DMS53 treated with DMSO at 0.1 percent for 48 hours (cell line): Measurements from ENCODE around the gene WTIP.
"Not testable (repeated sequence)": the region's sequence is repeated elsewhere in the genome, so short reads cannot be mapped to it uniquely, and the experiment has no call there.

Source experiments
- DNase-seq: peaks from one replicate; lab custom pipeline; 2025; ENCODE audit not compliant: unreplicated experiment; lab: John Stamatoyannopoulos, UW

WTIP gene

DNA sequence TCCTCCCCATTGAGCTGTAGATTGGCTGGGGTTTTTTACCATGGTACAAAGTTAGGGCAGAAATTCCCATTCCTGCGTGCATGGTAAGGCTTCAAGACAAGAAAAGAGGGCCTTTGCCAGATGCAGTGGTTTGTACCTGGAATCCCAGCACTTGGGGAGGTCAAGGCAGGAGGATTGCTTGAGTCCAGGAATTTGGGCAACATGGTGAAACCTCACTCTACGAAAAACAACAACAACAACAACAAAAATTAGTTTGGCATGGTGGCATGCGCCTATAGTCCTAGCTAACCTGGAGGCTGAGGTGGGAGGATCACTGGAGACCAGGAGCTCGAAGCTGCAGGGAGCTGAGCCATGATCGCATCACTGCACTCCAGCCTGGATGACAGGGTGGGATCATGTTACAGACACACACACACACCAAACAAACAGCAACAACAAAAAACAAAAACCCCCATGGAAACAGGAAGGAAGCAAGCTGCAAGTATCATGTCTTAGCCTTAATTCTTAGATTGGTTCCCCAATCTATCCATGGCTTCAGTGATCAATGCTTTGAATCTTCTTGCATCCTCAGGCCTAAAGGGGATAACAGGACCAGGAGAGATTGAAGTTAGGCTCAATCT, 5.5 kb upstream of the WTIP start:
- no peak for DNase-seq

DNA sequence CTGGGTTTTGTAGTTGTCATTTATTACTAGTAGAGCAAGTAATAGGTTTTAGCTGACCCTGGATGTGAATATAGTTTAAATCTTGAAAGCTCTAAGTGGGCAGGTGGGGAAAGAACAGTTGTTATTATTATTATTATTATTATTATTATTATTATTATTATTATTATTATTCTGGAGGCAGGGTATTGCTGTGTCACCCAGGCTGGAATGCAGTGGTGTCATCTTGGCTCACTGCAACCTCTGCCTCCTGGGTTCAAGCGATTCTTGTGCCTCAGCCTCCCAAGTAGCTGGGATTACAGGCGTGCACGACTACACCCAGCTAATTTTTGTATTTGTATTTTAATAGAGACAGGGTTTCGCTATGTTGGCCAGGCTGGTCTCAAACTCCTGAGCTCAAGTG, 3.1 kb upstream of the WTIP start:
- DNase-seq = not testable (repeated sequence)

DNA sequence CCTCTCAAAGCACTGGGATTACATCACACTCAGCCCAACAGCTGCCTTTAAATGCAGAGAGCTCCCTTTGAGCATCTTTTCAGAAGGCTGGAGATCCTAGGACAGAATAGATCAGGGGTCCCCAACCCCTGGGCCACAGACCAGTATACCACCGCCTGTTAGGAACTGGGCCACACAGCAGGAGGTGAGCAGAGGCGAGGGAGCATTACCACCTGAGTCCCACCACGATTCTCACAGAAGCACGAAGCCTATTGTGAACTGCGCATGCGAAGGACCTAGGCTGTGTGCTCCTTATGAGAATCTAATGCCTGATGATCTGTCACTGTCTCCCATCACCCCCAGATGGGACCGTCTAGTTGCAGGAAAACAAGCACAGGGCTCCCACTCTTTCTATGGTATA, 2.2 kb upstream of the WTIP start:
- no peak for DNase-seq

DNA sequence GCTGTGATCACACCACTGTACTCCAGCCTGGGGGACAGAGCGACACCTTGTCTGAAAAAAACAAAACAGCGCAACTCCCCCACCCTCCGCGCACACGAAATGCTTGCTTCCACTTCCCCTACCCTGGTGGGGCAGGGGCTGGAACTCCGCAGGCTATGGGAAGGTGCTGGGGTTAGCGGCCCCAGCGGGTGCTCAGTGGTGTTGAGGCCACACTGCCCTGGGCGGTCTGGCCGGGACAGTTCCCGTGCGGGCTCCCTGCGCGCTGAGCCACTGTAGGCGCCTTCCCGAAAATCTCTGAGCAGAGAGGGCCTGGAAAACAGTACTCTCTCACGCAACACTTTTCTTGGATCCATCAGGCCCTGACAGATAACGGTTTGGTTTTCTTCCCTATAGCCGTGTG, 1.1 kb upstream of the WTIP start:
- DNase-seq = no peak

DNA sequence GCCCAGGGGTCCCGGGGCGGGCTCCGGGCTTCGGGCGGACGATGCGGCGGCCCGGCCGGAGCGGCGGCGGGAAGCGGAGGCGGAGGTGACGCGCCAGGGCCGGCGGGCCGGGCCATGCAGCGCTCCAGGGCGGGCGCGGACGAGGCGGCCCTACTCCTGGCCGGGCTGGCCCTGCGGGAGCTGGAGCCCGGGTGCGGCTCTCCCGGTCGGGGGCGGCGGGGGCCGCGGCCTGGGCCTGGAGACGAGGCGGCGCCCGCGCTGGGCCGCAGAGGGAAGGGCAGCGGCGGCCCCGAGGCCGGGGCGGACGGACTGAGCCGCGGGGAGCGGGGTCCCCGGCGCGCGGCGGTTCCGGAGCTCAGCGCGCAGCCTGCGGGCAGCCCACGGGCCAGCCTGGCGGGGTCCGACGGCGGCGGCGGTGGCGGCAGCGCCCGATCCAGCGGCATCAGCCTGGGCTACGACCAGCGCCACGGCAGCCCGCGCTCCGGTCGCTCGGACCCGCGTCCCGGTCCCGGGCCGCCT, 362 bp downstream of the WTIP start:
- DNase-seq = no peak

DNA sequence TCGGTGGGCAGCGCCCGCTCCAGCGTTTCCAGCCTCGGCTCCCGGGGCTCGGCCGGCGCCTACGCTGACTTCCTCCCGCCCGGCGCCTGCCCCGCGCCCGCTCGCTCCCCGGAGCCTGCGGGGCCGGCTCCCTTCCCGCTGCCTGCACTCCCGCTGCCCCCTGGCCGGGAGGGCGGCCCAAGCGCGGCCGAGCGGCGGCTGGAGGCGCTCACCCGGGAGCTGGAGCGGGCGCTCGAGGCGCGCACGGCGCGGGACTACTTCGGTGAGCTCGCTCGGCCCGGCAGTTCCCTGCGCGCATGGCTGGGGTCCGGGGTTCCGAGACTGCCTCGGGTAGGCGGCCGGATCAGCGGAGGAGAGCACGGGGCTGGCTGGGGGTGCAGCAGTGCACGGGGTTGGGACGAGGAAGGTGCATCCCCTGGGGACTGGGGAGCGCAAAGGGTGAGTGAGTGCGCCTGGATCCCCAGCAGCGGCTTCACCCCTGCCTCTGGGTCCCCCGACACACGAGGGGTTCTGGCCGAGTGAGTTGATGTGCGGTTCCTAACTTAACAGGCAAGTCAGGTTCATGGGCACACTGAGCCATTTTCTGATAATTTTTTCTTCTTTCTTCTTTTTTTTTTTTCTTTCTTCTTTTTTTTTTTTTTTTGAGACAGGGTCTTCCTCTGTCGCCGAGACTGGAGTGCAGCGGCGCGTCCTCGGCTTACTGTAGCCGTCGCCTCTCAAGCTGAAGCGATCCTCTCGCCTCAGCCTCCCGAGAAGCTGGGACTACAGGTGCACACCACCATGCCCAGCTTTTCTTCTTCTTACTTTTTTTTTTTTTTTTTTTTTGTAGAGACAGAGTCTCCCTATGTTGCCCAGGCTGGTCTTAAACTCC, 1.1 kb downstream of the WTIP start:
- no peak for DNase-seq

DNA sequence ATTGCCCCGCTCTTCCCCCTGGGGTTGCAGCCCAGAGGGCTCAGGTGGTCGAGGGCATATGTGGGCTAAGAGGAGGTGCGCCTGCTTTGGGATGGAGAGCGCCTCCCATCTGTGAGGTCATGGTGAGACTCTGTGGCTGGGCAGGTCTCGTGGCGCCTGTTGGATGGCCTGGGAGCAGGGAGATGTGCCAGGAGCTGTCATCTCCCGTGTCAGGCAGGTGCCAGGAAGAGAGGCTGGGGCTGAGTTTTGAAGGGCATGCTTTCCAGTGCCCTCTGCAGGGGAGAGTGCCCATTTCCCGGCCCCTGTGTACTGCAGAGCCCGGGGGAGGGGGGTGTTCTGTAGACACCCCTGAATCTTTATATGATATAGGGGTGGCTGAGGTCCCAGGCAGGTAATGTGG, 2.8 kb downstream of the WTIP start:
- no peak for DNase-seq

DNA sequence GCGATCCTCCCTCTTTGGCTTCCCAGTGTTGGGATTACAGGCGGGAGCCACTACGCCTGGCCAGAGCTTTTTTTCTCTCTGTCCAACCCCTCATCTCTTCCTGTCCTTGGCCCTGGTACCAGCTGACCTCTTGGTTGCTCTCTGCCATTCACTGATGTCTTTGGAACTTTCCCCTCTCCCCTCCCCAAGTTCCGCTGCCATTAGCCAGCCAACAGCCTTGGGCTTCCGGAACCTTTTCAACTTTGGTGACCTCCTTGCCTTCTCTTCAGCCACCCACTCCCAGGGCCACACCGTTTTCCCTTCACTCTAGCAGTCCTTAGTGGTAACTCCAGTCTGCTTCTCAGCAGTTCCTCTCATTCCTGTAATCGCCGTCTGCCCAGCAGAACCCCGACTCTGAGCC, 4.3 kb downstream of the WTIP start:
- DNase-seq = no peak

DNA sequence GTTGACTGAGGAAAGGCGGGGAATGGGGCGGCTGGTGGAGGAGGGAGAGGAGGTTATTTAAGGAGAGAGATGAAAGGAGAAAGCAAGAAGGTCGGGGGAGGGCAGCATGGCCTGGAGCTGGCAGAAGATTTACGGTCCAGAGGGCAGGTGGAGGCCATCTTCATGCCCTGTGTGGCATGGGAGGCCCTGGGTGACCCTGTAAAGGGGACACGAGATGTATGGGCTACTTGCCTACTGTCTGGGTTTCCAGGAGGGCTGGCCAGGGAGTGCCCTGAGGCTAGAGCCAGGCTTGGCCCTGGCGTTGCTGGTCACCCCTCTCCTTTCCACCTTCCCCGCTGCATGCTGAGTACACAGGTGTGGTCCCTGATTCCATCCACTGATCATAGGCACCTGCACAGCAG, 6.1 kb downstream of the WTIP start:
- no peak for DNase-seq

DNA sequence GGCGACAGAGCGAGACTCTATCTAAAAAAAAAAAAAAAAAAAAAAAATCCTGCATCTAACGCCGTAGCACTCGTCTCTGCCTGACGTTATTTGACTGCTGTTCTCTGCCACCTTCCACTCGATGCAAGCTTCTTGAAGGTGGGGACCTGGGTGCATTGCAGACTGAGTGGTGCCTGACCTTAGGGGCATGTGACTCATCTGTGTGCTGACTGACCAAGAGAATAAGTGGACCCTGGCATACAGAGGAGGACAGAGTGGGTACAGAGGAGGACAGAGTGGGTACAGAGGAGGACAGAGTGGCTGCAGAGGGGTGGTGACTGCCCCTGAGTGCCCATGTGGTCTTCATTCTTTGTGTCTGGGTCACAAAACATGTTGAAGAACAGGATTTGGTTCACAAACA, 7.6 kb downstream of the WTIP start:
- DNase-seq = no peak

DNA sequence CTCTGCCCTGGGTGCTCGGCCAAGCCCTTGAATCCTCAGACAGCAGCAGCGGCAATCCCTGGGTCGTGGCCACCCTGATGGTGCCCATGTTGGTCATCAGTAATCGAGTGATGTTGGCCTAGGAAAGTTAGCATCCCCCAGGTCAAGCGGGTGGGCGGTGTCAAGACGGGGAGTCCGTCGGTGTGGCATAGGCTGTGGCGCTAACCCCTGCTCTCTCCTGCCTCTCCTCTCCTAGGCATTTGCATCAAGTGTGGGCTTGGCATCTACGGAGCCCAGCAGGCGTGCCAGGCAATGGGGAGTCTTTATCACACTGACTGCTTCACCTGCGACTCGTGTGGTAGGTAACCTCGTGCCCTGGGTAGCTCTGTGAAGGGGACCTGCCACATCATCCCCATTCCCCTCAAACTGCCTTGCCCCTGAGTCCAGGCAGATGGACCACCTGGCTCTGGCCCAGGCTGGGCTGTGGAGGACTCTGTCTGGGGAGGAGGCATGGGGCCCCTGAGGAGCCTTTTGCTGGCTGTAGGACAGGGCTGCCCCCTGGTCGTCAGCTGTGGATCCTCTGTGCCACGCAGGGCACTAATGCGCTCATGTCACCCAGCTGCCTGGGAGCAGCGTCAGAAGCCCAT, 8.7 kb downstream of the WTIP start:
- no peak for DNase-seq

DNA sequence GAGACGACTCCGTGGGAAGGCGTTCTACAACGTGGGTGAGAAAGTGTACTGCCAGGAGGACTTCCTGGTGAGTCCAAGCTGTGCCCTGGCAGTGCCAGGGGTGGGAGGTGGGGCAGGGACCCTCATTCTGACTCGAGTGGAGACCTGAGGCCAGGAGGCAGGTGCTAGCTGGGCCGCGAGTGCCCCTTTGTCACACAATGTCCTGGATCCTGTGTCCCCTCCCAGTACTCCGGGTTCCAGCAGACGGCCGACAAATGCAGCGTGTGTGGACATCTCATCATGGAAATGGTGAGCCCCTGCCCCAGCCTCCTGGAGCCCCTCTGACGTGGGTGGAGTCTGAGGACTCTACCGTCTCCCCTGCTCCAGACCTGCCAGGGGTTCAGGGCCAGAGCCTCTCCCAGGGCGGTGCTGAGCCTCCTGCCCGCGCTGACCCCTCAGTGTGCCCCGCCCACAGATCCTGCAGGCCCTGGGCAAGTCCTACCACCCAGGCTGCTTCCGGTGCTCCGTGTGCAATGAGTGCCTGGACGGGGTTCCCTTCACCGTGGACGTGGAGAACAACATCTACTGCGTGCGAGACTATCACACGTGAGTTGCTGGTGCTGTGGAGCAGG, 11.6 kb downstream of the WTIP start:
- DNase-seq = no peak

DNA sequence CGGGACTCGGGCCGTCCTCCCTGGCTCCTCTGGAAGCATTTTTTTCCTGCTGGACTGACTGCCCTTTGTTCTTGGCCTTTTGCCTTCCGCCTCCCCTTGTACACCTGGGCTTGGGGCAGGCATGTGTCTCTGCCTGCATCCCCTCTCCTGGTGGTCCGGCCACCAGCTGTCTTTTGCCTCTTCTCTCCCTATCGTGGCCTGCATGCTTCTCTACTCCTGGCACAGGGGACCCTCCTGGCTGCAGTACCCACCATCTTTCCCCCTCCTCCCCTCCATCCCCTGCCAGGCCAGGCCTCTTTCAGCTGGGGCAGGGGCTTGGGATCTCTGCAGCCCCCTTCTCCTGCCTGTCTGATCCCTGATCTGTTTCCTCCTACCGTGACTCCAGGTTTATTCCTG, 12.1 kb downstream of the WTIP start:
- no peak for DNase-seq

DNA sequence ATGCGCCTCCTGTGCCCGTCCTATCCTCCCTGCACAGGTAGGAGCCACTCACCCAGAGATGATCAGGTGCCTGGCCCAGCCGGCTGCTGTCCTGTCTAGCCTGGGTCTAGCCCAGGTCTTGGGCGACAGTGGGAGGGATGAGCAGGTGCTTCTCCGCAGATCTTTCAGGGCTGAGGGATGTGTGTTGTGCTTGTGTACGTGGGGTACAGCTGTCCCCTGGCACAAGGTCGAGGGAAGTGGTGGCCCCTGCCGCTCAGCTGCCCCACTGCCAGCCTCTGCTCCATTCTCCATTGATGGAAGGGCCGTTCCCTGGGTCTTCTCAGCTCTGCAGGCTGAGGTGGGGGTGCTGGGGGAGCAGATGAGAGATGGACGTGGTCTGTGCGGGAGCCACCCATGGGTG, 13.0 kb downstream of the WTIP start:
- no peak for DNase-seq

DNA sequence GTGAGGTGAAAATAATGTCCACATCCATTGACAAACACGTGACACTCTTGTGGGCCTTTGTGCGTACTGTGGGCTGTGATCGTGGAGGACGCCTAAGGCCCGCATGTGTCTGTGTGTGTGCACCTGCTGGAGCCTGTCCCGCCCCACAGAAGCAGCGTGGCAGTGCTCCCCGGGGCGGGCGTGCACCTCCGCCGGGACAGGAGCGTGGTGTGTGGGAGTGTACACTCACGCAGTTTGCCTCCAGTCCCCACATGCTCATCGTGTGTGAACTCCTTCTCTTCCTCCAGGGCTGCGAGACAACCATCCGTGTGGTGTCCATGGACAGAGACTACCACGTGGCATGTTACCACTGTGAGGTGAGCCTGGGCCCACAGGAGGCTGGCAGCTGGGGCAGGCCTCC, 13.9 kb downstream of the WTIP start:
- no peak for DNase-seq

DNA sequence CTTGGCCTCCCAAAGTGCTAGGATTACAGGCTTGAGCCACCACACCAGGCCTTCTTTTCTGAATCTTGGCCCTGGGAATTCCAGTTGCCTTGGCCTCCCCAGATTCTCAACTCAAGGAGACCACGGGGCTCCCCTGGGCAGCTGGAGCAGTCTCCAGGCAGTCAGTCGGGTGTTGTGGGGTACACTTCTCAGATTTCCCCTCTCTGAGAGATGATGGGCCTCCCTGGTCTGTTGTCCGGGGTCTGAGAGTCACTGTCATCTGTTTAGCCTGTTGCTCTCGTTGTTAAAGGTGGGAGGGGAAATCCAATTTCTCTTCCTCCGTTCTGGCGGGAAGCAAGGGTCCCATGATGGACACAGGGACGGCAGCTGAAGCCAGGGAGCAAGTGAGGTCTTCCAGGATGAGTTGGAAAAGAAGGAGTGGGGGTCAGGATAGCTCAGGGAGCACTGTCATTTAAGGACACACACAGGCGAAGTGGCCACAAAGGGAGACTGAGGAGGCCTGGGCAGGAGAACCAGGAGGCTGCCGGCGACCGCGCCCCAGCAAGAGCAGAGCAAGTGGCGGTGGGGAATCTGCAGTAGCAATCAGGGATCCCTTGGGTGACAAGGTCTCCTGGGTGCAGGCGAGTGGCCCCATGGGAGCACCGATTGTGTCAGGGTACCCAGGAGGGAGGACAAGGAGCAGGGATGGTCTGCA, 15.7 kb downstream of the WTIP start:
- no peak for DNase-seq

DNA sequence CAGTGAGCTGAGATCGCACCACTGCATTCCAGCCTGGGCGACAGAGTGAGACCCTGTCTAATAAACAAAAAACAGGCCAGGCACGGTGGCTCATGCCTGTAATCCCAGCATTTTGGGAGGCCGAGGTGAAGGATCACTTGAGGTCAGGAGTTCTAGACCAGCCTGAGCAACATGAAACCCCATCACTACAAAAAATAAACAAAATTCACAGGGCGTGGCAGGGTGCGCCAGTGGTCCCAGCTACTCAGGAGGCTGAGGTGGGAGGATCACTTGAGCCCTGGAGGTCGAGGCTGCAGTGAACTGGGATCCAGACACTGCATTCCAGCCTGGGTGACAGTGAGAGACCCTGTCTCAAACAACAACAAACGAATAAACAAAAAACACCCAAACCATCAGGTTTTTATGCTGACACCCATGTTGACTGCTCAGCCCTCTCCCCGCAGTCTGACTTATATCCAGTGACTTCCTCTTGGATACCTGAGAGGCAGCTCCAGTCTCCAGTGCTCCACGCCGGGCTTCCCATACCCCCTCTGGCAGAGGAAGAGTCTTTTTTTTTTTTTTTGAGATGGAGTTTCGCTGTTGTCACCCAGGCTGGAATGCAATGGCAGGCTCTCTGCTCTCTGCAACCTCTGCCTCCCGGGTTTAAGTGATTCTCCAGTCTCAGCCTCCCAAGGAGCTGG, 17.7 kb downstream of the WTIP start:
- no peak for DNase-seq

DNA sequence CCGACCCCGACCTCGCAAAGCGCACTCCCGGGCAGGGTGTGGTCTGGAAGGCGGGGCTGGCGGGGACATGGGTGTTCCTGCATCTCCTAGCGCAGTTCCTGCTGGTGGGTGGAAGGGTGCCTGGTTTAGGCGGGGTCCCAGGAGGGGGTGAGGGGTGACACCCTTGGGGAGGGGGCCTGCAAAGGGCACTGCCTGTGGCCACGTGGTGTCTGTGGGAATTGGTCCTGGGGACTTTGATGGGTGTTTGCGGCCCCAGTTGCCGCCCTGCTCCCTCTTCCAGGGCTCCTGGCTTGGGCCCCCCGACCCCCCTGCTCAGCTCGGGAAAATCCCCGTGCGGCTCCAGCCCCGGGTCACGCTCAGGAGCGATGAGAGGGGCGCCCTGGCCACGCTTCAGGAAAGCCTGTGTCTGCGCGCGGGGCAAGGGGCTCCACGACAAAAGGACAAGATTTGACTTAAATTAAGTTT, 19.1 kb downstream of the WTIP start:
- no peak for DNase-seq

DNA sequence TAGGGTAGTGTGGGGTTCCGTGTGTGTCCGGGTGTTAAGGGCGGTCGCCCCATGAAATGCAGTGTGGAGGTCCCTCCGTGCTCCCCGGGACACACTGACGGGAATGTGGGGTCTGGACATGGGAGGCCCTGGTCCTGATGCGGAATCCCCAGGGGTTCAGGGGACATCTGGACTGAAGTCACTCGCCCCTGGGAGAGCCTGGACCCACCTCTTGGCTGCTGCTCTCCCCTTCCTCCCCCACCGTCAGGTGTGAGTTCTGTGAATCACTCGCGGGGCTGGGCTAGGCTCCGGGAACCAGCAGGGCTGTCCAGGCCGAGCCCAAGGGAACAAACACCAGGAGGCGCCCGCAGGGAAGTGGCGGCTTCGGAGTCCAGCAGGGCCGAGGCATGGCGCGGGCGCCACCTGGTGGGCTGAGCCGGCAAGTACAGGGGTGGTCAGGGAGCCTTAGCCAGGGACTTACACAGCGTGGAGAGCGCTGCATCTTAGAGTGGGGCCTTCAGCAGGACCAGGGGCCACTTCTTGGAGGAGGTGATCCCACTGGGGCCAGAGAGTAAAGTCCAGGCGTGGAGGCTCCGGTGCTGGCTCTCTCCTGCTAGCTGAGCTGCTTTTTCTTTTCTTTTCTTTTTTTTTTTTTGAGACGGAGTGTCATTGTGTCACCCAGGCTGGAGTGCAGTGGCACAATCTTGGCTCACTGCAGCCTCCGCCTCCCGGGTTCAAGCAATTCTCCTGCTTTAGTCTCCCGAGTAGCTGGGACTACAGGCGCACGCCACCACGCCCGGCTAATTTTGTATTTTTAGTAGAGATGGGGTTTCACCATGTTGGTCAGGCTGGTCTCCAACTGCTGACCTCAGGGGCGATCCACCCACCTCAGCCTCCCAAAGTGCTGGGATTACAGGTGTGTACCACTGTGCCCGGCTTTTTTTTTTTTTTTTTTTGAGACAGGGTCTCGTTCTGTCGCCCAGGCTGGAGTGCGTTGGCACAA, 20.1 kb downstream of the WTIP start:
- DNase-seq = peak; percentile 81
